Measurements from ENCODE around the gene CBX2.
A peak's percentile ranks its signal among the peaks of the same experiment; 100 is the strongest.

CBX2 gene

GRCh38 chr17:79831265-79832217, 53.6 kb downstream of the CBX2 start:
- no peak for ATAC-seq (ENCODE audit: insufficient read depth, low read depth)
- Histone ChIP-seq H3K27ac (ENCODE audit: low read length) (no peak overlapping the region), H3K27me3 (ENCODE audit: insufficient read depth, low read length, poor library complexity) (no peaks in the 10 kb centered on the region), H3K4me1 (ENCODE audit: insufficient read depth, low read length) (peaks cover 28% of the 10 kb centered on the region), H3K4me3 (ENCODE audit: low read depth in 1 of 2, low read length in 2 of 2) (no peak overlapping the region), H3K9me3 (ENCODE audit: insufficient read depth, low read length, severe bottlenecking) (no peaks in the 10 kb centered on the region), H3K36me3 (ENCODE audit: insufficient read depth, low read length) (peaks cover 38% of the 10 kb centered on the region), H2AFZ (ENCODE audit: low read depth, low read length) (no peak overlapping the region), H3K4me2 (ENCODE audit: insufficient read depth, low read length) (no peak overlapping the region), H4K20me1 (ENCODE audit: insufficient read depth, low read length) (peaks cover 57% of the 10 kb centered on the region), H3K79me2 (ENCODE audit: insufficient read depth, low read length) (peaks cover 35% of the 10 kb centered on the region), H3K9ac (ENCODE audit: low read depth, low read length) (no peak overlapping the region)
- TF ChIP-seq EZH2 (IDR thresholded peaks at IDR 0.05; ENCODE audit: borderline replicate concordance, low read depth, low read length, severe bottlenecking) (no peak), CTCF (IDR thresholded peaks at IDR 0.05; ENCODE audit: borderline replicate concordance, extremely low read depth, low read length, poor library complexity, severe bottlenecking) (no peak)
- DNase-seq: no peak

GRCh38 chr17:79832218-79833109, 54.5 kb downstream of the CBX2 start:
- Histone ChIP-seq H3K4me1 (ENCODE audit: insufficient read depth, low read length) (peaks cover 37% of the 10 kb centered on the region), H2AFZ (ENCODE audit: low read depth, low read length) (no peak overlapping the region), H3K79me2 (ENCODE audit: insufficient read depth, low read length) (peaks cover 44% of the 10 kb centered on the region), H3K4me2 (ENCODE audit: insufficient read depth, low read length) (no peak overlapping the region), H3K9ac (ENCODE audit: low read depth, low read length) (no peak overlapping the region), H3K4me3 (ENCODE audit: low read depth in 1 of 2, low read length in 2 of 2) (no peak overlapping the region), H3K9me3 (ENCODE audit: insufficient read depth, low read length, severe bottlenecking) (no peaks in the 10 kb centered on the region), H4K20me1 (ENCODE audit: insufficient read depth, low read length) (peaks cover 64% of the 10 kb centered on the region), H3K27ac (ENCODE audit: low read length) (no peak overlapping the region), H3K27me3 (ENCODE audit: insufficient read depth, low read length, poor library complexity) (no peaks in the 10 kb centered on the region), H3K36me3 (ENCODE audit: insufficient read depth, low read length) (peaks cover 47% of the 10 kb centered on the region)
- ATAC-seq (ENCODE audit: insufficient read depth, low read depth) (no peak), DNase-seq (peak; percentile 38)
- no peak for TF ChIP-seq CTCF (IDR thresholded peaks at IDR 0.05; ENCODE audit: borderline replicate concordance, extremely low read depth, low read length, poor library complexity, severe bottlenecking)
- TF ChIP-seq EZH2 (IDR thresholded peaks at IDR 0.05; ENCODE audit: borderline replicate concordance, low read depth, low read length, severe bottlenecking): no peak

GRCh38 chr17:79833110-79833450, 55.1 kb downstream of the CBX2 start:
- no peak overlapping the region for H3K27ac ChIP-seq (ENCODE audit: low read length)
- H2AFZ ChIP-seq (ENCODE audit: low read depth, low read length): no peak overlapping the region
- no peak for TF ChIP-seq EZH2 (IDR thresholded peaks at IDR 0.05; ENCODE audit: borderline replicate concordance, low read depth, low read length, severe bottlenecking)
- TF ChIP-seq CTCF (IDR thresholded peaks at IDR 0.05; ENCODE audit: borderline replicate concordance, extremely low read depth, low read length, poor library complexity, severe bottlenecking): no peak
- no peak overlapping the region for H3K4me2 ChIP-seq (ENCODE audit: insufficient read depth, low read length)
- no peak for ATAC-seq (ENCODE audit: insufficient read depth, low read depth)
- no peaks in the 10 kb centered on the region for H3K27me3 ChIP-seq (ENCODE audit: insufficient read depth, low read length, poor library complexity)
- peaks cover 53% of the 10 kb centered on the region for H3K36me3 ChIP-seq (ENCODE audit: insufficient read depth, low read length)
- no peaks in the 10 kb centered on the region for H3K9me3 ChIP-seq (ENCODE audit: insufficient read depth, low read length, severe bottlenecking)
- peaks cover 70% of the 10 kb centered on the region for H4K20me1 ChIP-seq (ENCODE audit: insufficient read depth, low read length)
- peaks cover 50% of the 10 kb centered on the region for H3K79me2 ChIP-seq (ENCODE audit: insufficient read depth, low read length)
- H3K4me1 ChIP-seq (ENCODE audit: insufficient read depth, low read length): peaks cover 41% of the 10 kb centered on the region
- H3K4me3 ChIP-seq (ENCODE audit: low read depth in 1 of 2, low read length in 2 of 2): no peak overlapping the region
- DNase-seq: no peak
- no peak overlapping the region for H3K9ac ChIP-seq (ENCODE audit: low read depth, low read length)

Data from DND-41 (cell line).